ENCODE measurements around the gene CNR1.

CNR1 gene

DNA sequence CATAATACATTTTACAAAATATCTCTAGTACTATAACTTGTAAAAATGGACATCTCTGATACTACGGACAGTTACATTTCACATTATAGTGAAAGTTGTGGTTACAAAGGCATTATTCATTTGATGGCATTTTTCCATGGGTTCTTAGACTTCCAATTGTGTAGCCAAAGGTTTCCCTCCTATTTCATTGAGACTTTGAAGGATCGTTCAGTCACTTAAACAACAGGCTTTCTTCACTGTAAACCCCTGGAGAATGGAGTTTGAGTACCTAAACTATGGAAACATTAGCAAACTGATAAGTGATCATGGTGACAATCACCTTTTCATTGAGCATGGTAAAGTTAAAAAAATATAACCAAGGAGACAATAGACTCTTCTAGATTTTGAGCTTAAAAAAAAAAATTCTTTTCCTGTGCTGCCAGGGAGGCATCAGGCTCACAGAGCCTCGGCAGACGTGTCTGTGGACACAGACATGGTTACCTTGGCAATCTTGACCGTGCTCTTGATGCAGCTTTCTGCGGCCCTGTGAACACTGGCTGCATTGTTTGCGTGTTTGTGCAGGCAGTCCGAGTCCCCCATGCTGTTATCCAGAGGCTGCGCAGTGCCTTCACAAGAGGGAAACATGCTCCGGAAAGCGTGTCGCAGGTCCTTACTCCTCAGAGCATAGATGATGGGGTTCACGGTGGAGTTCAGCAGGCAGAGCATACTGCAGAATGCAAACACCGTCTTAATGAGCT, 22.6 kb downstream of the CNR1 start:
- no peak for DNase-seq (ENCODE audit: low read depth)

DNA sequence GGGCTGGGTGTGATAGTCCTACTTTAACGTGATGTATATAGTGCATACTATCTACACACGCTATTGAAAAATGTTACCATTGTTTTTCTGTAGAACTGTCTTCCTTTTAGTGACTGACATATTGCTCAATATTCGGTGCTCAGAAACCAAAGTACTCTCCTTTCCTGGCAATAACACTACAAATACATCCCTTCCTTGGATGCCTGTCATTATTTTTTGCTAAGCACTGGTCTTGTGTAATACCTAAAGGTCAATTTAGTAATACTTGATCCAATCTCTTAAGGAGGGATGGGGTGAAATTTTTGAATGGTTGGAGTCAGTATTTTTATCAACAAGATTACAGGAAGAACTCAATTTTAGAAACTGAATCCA, 23.9 kb downstream of the CNR1 start:
- DNase-seq (ENCODE audit: low read depth), result no peak

DNA sequence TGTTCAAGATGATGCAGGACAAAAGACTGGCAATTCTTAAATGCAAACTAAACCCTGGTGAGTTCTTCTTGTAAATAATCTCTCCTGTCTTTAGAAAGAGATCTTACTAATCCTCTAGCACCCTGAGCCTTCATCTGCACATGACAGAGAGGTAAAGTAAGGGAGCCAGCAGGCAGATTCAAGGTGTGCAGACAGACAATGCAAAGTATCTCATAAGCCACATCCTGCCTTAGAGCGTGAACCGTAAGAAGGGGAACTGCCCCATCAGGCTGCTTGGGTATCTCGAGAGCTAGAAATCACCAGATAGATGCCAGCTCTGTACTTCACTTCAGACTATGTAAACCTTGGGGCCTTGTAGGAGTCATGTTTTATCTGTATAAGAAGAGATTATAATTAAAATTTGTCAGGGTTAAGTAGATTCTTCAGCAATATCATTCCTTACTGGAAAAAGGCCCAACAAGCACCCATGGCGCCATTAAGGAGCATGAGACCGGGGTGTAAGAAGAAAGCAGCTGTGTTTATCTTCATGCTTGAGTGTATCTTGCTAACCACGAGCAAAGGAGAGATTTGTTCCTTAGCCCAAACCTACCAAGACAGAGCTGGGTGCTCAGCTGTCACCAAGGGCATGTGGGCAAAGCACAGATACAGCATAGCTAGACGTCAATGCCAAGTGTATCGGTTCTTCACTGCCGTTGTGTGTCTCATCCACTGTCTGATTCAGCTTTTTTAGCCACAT, 24.4 kb downstream of the CNR1 start:
- DNase-seq (ENCODE audit: low read depth), result no peak

DNA sequence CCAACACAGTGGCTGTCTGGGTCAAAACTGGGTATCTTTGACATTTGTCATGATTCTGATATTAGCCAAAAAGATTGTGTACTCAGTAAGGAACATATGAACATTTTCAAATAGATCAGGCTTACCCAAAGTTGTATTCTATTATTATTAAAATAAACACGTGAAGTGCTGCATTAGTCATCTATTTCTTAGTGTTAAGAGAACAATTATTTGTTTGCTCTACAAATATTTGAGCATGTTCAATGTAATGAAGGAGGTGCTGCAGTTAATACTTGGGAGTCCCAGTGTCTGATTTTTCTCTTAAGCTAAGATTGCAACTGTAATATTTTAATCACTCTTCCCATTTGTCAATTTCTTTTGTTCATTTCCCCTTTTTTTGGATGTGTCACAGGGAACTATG, 28.2 kb downstream of the CNR1 start:
- no peak for DNase-seq (ENCODE audit: low read depth)

DNA sequence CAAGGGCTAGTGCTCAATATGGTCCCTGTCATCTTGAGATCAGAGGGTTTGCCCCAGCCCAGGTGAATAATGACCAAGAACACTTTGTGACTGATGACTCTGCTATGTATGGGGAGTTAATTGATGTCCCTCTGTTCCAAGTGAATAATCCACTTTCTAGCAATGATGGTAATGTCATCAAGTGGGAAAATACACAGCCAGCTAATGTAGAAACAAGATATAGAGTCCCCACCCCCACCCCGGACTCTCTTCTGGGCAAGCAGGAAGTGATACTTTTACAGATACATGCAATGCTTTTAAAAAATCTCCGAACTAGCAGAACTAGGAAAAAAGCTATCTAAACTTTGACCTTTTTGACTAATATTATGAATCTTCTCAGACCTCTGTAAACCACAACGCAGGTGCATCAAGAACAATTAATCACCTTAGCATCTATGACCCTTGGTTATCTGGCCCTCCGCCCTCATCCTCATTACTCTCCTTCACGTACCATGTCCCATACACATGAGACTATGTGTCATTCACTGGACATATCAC, 30.5 kb downstream of the CNR1 start:
- no peak for DNase-seq (ENCODE audit: low read depth)

DNA sequence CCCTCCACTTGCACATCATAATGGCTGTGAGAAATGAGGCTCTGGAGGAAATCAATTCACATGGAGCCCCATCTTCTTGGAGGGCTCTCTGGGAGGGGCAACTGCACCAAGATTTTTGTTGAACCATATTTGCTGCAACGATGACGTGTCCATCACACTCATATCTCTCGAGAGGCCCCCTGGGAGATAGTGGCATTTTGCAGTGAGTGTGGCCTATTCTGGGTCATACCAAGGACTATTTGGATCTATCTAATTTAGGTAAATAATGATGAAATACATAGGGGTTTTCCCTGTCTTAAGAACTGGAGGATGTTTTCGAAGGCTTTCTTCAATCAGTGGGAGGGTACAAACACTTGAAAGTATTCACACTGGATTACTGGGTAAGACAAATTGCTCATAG, 31.6 kb downstream of the CNR1 start:
- DNase-seq (ENCODE audit: low read depth), result no peak

DNA sequence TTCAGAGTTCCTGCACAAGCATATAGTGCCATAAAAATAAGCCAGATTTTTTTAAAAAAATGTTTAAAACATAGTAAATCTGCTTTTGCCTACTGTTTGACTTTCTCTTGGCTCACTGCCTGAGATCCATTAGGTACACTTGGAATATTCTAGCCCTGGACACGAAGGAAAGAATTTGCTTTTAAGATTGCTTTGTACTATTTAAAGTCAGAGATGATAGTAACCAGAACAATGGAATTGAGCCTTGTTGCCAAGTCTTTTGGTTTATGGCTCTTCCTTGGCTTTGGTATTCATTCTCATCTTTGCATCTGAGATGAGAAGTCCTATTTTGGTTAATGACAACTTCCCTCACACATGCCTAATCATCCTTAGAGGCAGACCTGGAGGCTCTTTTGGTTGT, 32.4 kb downstream of the CNR1 start:
- no peak for DNase-seq (ENCODE audit: low read depth)

DNA sequence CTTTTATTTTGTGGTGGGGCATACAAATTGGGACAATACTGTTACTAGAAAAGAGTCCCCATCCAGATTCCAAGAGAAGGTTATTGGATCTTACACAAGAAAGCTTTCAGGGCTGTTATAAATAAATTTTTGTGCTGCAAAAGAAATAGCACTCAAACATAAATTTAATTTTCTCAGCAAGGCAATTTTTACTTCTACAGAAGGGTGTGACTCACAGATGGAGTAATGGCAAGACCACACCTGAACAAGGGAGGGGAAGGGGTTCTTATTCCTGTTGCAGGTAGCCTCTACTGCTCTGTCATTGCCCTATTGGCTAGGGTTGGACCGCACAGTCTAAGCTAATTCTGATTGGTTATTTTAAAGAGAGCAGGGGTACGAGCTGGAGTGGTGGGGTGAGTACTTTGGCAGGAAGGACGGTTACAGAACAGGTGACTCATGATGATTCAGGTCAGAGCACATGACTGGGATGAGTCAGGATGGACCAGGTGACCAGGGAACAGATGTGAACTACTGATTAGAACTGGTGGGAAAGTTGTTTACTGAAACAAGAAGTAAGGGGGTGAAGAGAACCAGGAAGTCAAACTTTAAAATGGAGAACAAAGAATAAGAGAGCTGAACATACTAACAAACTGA, 41.1 kb downstream of the CNR1 start:
- DNase-seq (ENCODE audit: low read depth), result no peak

DNA sequence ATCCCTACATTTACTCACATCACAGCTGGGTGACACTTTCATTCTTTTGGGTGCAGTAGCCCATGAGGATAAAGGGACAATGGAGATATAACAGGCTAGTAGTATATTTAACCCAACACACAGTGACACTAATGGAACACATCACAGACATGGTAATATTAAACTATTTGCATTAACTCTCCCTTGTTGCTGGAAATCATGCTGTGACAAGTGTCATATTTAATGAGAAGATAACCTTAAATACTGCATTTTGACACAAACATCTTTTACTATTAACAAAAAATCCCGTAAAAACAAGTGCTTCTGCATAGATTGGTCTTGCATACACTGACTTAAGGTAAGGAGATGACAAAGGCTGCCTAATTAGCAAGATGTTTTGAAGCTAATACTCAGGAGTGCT, 45.5 kb downstream of the CNR1 start:
- no peak for DNase-seq (ENCODE audit: low read depth)

DNA sequence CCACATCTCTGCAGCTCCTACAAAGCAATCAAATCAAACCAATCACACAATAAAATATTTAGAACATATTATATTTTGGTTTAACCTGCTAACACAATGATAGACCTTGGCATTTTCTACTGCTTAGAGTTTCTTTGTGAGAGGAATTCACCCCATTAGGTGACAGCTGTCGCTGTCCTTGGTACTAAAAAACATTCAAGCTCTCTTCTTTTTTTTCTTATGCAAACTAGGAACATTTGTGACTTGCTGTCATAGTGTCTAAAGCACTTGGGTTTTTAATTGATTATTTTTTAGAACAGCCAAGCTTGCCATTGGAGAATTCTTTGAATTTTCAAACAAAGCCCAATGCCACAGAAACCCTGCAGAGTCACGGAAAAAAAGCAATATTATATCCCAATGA, 46.4 kb downstream of the CNR1 start:
- DNase-seq (ENCODE audit: low read depth), result no peak

DNA sequence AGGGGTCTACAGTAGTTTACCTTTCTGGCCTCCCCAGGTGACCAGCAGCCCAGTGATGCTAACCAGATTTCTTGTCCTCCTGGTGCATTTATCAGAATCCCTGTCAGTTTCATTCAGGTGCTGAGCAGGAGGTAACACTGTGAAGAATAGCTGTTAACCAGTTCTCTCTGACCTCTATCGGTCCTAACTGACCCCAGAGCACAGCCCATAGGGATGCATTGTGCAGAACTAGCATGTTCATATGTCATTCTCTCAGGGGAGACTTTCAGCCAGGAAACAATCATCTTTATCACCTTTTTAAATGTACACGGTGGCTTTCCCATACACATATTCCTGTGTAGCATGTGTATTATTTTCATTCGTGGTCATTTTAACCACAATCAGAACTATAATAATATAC, 49.9 kb downstream of the CNR1 start:
- no peak for DNase-seq (ENCODE audit: low read depth)

DNA sequence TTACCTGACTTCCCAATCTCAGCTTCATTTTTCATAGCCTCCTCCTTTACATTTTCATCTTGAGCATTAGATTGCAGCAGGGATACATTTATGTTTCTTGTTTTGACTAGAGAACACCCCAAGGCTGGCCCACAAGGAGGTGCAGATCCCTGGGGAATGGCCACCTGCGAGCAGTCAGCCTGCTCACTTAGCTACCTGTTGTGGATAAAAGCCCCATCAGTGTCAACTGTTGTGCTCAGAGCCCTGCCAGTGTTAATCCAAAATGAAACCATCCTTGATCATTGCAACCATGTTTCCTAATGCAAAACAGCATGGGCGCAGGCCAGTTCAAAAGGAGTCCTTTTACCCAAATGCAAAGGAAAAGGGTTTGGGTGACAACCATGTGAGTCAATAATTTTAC, 50.8 kb downstream of the CNR1 start:
- DNase-seq (ENCODE audit: low read depth), result no peak

DNA sequence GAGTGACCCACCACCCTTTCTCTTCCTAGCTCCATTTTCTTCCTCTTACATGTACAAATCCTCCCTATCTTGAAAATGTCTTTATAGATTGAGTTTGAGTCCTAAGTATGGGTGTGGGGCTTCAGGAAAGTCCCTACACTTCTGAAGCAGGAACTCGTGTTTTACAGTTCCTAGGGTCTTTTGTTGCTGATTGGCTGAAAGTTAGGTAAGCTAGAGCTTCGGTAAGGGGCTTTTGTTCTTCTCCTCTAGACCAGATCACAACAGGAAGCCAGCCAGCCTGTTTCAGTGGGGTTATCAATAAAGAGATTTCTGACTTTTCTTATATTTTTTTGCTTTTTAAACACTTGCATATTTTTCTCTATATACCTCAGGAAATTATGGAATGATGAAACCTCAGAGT, 51.3 kb downstream of the CNR1 start:
- DNase-seq (ENCODE audit: low read depth), result no peak

DNA sequence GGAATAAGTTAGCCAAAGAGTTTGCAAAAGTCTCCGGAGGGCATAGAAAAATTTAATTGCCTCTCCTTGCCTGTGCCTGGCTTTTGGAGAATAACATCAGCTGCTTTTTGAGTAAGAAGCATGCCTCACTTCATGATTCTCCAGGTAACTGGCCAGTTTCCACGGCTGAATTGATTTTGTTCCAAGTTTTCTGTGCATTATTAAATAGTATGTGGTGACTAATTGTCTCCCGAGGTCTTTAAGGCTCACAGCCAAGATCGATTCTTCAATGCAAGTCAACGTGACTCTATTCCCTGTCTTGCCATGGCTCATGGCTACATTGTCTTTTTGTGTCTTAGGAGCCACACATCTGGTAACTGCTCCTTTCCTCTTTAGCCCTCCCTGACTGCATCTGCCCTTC, 54.2 kb downstream of the CNR1 start:
- no peak for DNase-seq (ENCODE audit: low read depth)

DNA sequence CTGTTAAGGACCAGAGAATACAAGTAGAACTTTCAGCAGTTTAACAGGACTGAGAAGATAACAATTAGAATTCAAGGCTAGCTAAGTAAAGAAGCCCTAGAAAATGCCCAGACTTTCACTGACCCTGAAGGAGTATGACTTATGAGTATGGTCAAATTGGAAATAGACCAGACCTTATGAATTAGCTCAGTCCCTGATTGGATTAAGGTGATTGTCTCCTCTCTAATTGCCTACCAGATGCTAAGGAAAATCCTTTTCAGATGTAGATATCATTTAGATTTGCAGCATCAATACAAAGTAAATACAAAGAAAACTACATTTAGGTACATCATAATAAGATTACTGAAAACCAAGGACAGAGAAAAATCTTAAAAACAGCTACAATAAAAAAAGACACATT, 58.9 kb downstream of the CNR1 start:
- DNase-seq (ENCODE audit: low read depth), result no peak

DNA sequence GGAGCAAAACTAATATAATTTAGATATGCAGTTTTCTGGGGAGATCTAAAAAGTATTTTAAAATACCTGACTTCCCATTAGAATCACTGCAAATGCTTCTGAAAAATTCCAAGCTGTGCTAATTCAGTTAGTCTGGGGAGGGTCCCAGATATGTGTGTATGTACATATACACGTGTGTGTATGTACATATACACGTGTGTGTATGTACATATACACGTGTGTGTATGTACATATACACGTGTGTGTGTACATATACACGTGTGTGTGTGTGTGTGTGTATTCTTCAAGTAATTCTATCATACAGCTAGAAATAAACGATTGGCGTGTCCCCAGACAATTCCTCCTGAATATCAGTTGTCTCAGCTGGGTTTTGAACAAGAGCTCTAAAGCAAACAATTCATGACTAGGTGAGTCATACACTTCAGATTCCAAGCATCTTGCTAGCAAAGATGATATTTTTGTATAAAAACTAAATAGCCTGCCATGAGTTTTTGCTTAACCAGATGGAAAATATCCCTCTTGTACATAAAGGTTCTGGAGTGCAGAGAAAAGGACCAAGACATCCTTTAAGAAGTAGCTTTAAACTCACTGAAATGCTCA, 60.3 kb downstream of the CNR1 start:
- DNase-seq (ENCODE audit: low read depth), result no peak

All from CMK (cell line).